ENCODE results near the gene GNAS-AS1. TPM values are rescaled to one million over a fixed set of nuclear protein-coding genes. Genes with fewer than 3 reads are reported as not detected.

The GNAS-AS1 gene
- total and polyA plus RNA-seq, 10 of the 15 experiments (the other 5 are each of a cell fraction or from before 2014, with no cell fraction given) = 0.06 to 2.7 (median 1.2) TPM

DNA sequence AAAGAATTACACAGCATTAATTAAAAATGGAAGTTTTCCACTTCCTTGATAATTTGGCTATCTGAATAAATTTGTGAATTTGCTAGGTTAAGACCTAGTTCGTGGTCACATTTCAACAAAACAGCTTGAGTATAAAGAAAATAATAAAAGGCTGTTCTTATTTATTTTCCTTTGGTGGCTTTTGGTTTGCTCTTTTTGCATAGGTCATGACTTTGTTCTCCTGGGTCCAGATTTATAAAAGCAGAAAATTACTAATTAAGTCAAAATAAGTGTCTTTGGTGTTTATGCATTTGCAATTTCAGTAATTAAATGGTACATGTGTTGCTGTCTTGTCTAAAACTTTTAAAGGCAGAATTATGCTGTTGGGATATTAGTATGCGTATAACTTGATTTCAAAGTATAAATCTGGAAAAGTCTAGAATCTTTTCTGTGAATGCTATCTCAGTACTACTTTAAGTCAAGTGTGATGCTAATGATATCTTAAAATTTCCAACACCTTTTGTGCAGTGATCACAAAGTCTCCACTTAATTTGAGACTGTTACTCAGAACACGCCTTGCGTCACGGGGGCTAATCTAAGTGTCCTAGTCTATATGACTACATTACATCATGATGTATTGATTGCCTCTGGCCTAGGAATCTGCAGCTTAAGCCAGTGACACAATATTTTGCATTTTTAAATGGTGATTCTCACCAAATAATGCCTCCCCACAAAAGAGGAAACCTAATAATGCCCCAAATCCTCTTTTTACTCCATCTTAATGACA lies 42.8 kb upstream of the GNAS-AS1 start (continued):
- TF ChIP-seq, protein P1, sequence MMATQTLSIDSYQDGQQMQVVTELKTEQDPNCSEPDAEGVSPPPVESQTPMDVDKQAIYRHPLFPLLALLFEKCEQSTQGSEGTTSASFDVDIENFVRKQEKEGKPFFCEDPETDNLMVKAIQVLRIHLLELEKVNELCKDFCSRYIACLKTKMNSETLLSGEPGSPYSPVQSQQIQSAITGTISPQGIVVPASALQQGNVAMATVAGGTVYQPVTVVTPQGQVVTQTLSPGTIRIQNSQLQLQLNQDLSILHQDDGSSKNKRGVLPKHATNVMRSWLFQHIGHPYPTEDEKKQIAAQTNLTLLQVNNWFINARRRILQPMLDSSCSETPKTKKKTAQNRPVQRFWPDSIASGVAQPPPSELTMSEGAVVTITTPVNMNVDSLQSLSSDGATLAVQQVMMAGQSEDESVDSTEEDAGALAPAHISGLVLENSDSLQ (IDR thresholded peaks at IDR 0.05) = no peak
- no peak for TF ChIP-seq NFXL1 (IDR thresholded peaks at IDR 0.05; ENCODE audit: borderline replicate concordance)
- TF ChIP-seq TCF3 (IDR thresholded peaks at IDR 0.05; ENCODE audit: borderline replicate concordance, insufficient read depth, low read depth, low read length) = no peak
- TF ChIP-seq SREBF1 (IDR thresholded peaks at IDR 0.05; ENCODE audit: low read length) = no peak
- TF ChIP-seq BACH1 (IDR thresholded peaks at IDR 0.05; ENCODE audit: borderline replicate concordance) = 0 out of 2 replicates have a peak, but pooled peaks have one; percentile 26
- TF ChIP-seq, protein P2, sequence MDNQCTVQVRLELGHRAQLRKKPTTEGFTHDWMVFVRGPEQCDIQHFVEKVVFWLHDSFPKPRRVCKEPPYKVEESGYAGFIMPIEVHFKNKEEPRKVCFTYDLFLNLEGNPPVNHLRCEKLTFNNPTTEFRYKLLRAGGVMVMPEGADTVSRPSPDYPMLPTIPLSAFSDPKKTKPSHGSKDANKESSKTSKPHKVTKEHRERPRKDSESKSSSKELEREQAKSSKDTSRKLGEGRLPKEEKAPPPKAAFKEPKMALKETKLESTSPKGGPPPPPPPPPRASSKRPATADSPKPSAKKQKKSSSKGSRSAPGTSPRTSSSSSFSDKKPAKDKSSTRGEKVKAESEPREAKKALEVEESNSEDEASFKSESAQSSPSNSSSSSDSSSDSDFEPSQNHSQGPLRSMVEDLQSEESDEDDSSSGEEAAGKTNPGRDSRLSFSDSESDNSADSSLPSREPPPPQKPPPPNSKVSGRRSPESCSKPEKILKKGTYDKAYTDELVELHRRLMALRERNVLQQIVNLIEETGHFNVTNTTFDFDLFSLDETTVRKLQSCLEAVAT (IDR thresholded peaks at IDR 0.05) = no peak
- TF ChIP-seq, protein P3, sequence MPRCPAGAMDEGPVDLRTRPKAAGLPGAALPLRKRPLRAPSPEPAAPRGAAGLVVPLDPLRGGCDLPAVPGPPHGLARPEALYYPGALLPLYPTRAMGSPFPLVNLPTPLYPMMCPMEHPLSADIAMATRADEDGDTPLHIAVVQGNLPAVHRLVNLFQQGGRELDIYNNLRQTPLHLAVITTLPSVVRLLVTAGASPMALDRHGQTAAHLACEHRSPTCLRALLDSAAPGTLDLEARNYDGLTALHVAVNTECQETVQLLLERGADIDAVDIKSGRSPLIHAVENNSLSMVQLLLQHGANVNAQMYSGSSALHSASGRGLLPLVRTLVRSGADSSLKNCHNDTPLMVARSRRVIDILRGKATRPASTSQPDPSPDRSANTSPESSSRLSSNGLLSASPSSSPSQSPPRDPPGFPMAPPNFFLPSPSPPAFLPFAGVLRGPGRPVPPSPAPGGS (IDR thresholded peaks at IDR 0.05; ENCODE audit: borderline replicate concordance, insufficient read depth, low read depth, low read length, poor library complexity, severe bottlenecking) = no peak
- TF ChIP-seq CBX3 (IDR thresholded peaks at IDR 0.05; ENCODE audit: borderline replicate concordance, low read depth) = no peak
- no peak for TF ChIP-seq NRF1 (conservative IDR thresholded peaks at IDR 0.05; ENCODE audit: low read depth, low read length)
- no peak for TF ChIP-seq POU2F2 (IDR thresholded peaks at IDR 0.05; ENCODE audit: borderline replicate concordance, low read depth, low read length)
- TF ChIP-seq, protein P4, sequence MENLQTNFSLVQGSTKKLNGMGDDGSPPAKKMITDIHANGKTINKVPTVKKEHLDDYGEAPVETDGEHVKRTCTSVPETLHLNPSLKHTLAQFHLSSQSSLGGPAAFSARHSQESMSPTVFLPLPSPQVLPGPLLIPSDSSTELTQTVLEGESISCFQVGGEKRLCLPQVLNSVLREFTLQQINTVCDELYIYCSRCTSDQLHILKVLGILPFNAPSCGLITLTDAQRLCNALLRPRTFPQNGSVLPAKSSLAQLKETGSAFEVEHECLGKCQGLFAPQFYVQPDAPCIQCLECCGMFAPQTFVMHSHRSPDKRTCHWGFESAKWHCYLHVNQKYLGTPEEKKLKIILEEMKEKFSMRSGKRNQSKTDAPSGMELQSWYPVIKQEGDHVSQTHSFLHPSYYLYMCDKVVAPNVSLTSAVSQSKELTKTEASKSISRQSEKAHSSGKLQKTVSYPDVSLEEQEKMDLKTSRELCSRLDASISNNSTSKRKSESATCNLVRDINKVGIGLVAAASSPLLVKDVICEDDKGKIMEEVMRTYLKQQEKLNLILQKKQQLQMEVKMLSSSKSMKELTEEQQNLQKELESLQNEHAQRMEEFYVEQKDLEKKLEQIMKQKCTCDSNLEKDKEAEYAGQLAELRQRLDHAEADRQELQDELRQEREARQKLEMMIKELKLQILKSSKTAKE (IDR thresholded peaks at IDR 0.05; ENCODE audit: low read depth, poor library complexity, severe bottlenecking) = no peak
- no peak for TF ChIP-seq TCF7 (IDR thresholded peaks at IDR 0.05; ENCODE audit: borderline replicate concordance)
- TF ChIP-seq MYC (IDR thresholded peaks at IDR 0.05; ENCODE audit: insufficient read depth, insufficient read length, insufficient replicate concordance, low read length, severe bottlenecking) = no peak
- TF ChIP-seq, protein P5, sequence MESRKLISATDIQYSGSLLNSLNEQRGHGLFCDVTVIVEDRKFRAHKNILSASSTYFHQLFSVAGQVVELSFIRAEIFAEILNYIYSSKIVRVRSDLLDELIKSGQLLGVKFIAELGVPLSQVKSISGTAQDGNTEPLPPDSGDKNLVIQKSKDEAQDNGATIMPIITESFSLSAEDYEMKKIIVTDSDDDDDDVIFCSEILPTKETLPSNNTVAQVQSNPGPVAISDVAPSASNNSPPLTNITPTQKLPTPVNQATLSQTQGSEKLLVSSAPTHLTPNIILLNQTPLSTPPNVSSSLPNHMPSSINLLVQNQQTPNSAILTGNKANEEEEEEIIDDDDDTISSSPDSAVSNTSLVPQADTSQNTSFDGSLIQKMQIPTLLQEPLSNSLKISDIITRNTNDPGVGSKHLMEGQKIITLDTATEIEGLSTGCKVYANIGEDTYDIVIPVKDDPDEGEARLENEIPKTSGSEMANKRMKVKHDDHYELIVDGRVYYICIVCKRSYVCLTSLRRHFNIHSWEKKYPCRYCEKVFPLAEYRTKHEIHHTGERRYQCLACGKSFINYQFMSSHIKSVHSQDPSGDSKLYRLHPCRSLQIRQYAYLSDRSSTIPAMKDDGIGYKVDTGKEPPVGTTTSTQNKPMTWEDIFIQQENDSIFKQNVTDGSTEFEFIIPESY (IDR thresholded peaks at IDR 0.05) = no peak
- TF ChIP-seq FOS (IDR thresholded peaks at IDR 0.05; ENCODE audit: borderline replicate concordance, extremely low read depth, insufficient read length) = no peak
- no peak for TF ChIP-seq SMC3 (IDR thresholded peaks at IDR 0.05; ENCODE audit: borderline replicate concordance, low read length)
- TF ChIP-seq ASH2L (IDR thresholded peaks at IDR 0.05; ENCODE audit: borderline replicate concordance, low read depth) = no peak
- TF ChIP-seq, protein P6, sequence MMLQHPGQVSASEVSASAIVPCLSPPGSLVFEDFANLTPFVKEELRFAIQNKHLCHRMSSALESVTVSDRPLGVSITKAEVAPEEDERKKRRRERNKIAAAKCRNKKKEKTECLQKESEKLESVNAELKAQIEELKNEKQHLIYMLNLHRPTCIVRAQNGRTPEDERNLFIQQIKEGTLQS (IDR thresholded peaks at IDR 0.05; ENCODE audit: borderline replicate concordance, extremely low read depth, low read depth, low read length) = no peak
- TF ChIP-seq BRCA1 (IDR thresholded peaks at IDR 0.05; ENCODE audit: low read depth, low read length) = no peak
- no peak for TF ChIP-seq POLR2AphosphoS2 (IDR thresholded peaks at IDR 0.05; ENCODE audit: low read depth, low read length)
- no peak for TF ChIP-seq NR2C1 (IDR thresholded peaks at IDR 0.05)
